HFFc6 (cell line): ENCODE measurements around the gene HOXD12. TPM values are rescaled to one million over a fixed set of nuclear protein-coding genes. Genes with fewer than 3 reads are reported as not detected.

Source experiments
- DNase-seq: peaks from one replicate; pipeline ENCODE4 v3.0.0-alpha.2; 2018
- H3K27ac Mint-ChIP-seq: 2 replicates; pipeline ENCODE4 v1.8.0; 2020; ENCODE audit warnings: mild to moderate bottlenecking, mixed read lengths
- H3K27me3 Mint-ChIP-seq: 2 replicates; pipeline ENCODE4 v1.8.0; 2021; ENCODE audit warnings: mild to moderate bottlenecking, moderate library complexity, mixed read lengths; ENCODE audit not compliant: insufficient read depth
- H3K36me3 Mint-ChIP-seq: 2 replicates; pipeline ENCODE4 v1.8.0; 2021; ENCODE audit warnings: low read depth, mixed read lengths
- H3K4me1 Mint-ChIP-seq: 2 replicates; pipeline ENCODE4 v1.8.0; 2020; ENCODE audit warnings: low read depth, mixed read lengths
- H3K4me3 Mint-ChIP-seq: 2 replicates; pipeline ENCODE4 v1.8.0; 2020; ENCODE audit warnings: mild to moderate bottlenecking, moderate library complexity, mixed read lengths
- H3K9me3 Mint-ChIP-seq: 2 replicates; pipeline ENCODE4 v1.8.0; 2020; ENCODE audit warnings: mild to moderate bottlenecking, mixed read lengths
- CTCF ChIP-seq: fragments of 200-600 bp; sonication (generic); IDR thresholded peaks from 2 replicates; pipeline ENCODE4 v1.5.0; 2021; ENCODE audit warnings: antibody characterized with exemption, mild to moderate bottlenecking
- total RNA-seq, 6 experiments: library from RNA; stranded (reverse); fragmentation: NEBNext Ultra II Directional; extraction: Animal tissue kit (Norgen Biotek cat#: 25700); gene quantifications; 2 replicates in 1 of 6; 3 replicates in 5 of 6; pipeline ENCODE4 v1.2.3, GENCODE V29; 2021

HOXD12 gene
- total RNA-seq, 6 experiments from 2014 or later, result 0.19 to 0.36 (median 0.26) TPM; not detected in 2

- DNase-seq, result no peak
- H3K27ac Mint-ChIP-seq, result no peak overlapping the region
- peaks cover 12% of the 10 kb centered on the region for H3K36me3 Mint-ChIP-seq
- peaks cover 59% of the 10 kb centered on the region for H3K27me3 Mint-ChIP-seq
- peaks cover 30% of the 10 kb centered on the region for H3K9me3 Mint-ChIP-seq
- H3K4me1 Mint-ChIP-seq, result peaks cover 17% of the 10 kb centered on the region
- TF ChIP-seq CTCF, result no peak
- H3K4me3 Mint-ChIP-seq, result no peak overlapping the region
Measured at GRCh38 chr2:176082525-176082823, 17.1 kb upstream of the HOXD12 start.

GRCh38 chr2:176082824-176083751 lies 16.5 kb upstream of the HOXD12 start:
- Mint-ChIP-seq H3K27ac (no peak overlapping the region), H3K9me3 (peaks cover 30% of the 10 kb centered on the region), H3K4me3 (no peak overlapping the region), H3K36me3 (peaks cover 12% of the 10 kb centered on the region), H3K4me1 (peaks cover 19% of the 10 kb centered on the region), H3K27me3 (peaks cover 63% of the 10 kb centered on the region)
- TF ChIP-seq CTCF, result no peak
- no peak for DNase-seq

- no peak for TF ChIP-seq CTCF
- Mint-ChIP-seq H3K27ac (no peak within 1 kb of the TSS), H3K4me3 (peak within 1 kb of the TSS; percentile 44)
Measured at GRCh38 chr2:176083796-176084261, 15.8 kb upstream of the HOXD12 start, which contains the start of gene EVX2. TSS of gene EVX2 (minus strand) at chr2:176083962. CDS start at chr2:176083776, 186 bp downstream.

GRCh38 chr2:176084611-176085119 lies 14.9 kb upstream of the HOXD12 start:
- no peak for DNase-seq
- Mint-ChIP-seq H3K36me3 (peaks cover 12% of the 10 kb centered on the region), H3K27ac (no peak overlapping the region), H3K9me3 (peaks cover 30% of the 10 kb centered on the region), H3K4me1 (peaks cover 15% of the 10 kb centered on the region), H3K4me3 (peak overlapping the region; percentile 44), H3K27me3 (peaks cover 53% of the 10 kb centered on the region)
- no peak for TF ChIP-seq CTCF

More at GRCh38 chr2:176083796-176084261, 15.8 kb upstream of the HOXD12 start, which contains the start of gene EVX2:
- Mint-ChIP-seq H3K4me1 (peaks cover 23% of the 10 kb centered on the region), H3K36me3 (peaks cover 12% of the 10 kb centered on the region), H3K9me3 (peaks cover 30% of the 10 kb centered on the region), H3K27me3 (peaks cover 58% of the 10 kb centered on the region)
- no peak for DNase-seq

GRCh38 chr2:176085120-176085788 lies 14.3 kb upstream of the HOXD12 start:
- Mint-ChIP-seq H3K4me1 (peaks cover 15% of the 10 kb centered on the region), H3K9me3 (peaks cover 30% of the 10 kb centered on the region), H3K27me3 (peaks cover 58% of the 10 kb centered on the region), H3K36me3 (peaks cover 12% of the 10 kb centered on the region), H3K4me3 (peak overlapping the region; percentile 31), H3K27ac (no peak overlapping the region)
- no peak for TF ChIP-seq CTCF
- no peak for DNase-seq
